NCI-H1417 (cell line): ENCODE results near the gene ADPGK.
"Not testable (repeated sequence)": the region's sequence is repeated elsewhere in the genome, so short reads cannot be mapped to it uniquely, and the experiment has no call there.

Experiments used
- DNase-seq, 3 experiments: peaks; one replicate each; lab custom pipeline; 2025; lab: John Stamatoyannopoulos, UW

Gene ADPGK

GRCh38 chr15:72749700-72750099 lies 33.9 kb downstream of the ADPGK start:
- no peak for DNase-seq

GRCh38 chr15:72740219-72740618 lies 43.3 kb downstream of the ADPGK start:
- DNase-seq = no peak

- DNase-seq = no peak
Measured at GRCh38 chr15:72737723-72738122, 45.8 kb downstream of the ADPGK start.

DNA sequence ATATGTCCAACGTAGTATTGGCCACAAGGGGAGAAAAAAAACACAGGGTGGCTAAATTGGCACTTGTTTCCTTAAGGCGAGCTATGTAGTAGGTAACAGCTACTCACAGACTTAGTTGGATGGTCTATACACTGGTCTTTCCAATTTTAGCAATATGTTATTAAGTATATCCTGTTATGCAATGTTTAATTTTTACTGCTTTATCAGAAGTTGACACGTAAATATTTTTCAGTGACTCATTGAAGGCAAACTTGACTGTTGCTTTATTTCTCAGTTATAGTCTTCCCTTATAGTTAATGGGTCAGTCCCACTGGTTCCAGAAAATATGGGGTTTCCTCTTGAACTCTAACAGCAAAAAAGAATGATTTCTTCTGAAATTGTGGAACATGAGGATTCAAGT lies 46.5 kb downstream of the ADPGK start:
- no peak for DNase-seq

- no peak for DNase-seq
Measured at GRCh38 chr15:72735111-72735510, 48.4 kb downstream of the ADPGK start.

GRCh38 chr15:72733941-72734738 lies 49.4 kb downstream of the ADPGK start:
- no peak for DNase-seq

GRCh38 chr15:72732516-72732915 lies 51.0 kb downstream of the ADPGK start:
- no peak for DNase-seq

DNA sequence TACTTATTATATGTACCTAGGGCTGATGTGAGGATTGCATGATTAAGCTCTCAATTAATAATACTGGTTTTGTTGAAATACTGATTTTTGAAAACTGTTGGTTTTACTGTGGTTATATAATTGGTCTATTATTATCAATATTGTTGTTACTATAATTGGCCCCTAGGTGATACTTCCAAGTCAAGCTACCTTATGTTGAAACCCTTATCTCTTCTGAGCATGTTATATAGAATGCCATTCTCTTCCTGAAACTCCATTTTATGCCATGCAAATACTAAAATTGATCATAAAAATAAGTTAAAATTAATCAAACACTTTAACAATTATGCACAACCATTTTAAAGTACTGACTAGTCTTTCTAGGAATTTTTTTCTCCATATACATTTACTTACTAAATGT lies 51.5 kb downstream of the ADPGK start:
- no peak for DNase-seq

DNA sequence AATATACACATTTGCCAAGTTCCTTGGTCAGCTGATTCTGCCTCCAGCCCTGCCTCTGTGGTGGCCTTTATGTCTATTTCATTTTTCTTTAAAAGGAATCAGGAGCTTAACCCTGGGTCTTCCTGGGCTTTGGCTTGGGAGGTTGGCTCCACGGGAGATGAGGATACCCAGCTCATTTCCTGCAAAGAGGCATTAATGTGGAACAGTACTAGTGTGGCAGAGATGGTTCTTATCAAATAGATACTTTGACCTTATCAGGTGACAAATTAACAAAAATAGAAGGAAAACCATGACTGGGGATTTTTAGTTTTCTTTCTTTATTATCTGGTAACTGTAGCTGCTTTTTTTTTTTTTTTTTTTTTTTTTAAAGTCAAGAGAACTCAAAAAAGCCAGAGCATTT lies 54.7 kb downstream of the ADPGK start:
- DNase-seq = no peak

DNA sequence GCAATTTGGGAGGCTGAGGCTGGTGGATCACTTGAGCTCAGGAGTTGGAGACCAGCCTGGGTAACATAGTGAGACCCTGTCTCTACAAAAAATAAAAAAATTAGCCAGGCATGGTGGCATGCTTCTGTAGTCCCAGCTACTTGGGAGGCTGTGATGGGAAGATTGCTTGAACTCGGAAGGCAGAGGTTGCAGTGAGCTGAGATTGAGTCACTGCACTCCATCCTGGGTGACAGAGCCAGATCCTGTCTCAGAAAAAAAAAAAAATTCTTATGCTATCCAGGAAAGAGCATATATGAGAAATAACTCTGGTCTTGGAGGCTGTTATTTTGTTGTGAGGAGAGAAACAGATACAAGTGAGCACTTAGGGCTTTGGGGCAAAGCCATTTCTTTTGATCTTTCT lies 55.3 kb downstream of the ADPGK start:
- not testable (repeated sequence) for DNase-seq

DNA sequence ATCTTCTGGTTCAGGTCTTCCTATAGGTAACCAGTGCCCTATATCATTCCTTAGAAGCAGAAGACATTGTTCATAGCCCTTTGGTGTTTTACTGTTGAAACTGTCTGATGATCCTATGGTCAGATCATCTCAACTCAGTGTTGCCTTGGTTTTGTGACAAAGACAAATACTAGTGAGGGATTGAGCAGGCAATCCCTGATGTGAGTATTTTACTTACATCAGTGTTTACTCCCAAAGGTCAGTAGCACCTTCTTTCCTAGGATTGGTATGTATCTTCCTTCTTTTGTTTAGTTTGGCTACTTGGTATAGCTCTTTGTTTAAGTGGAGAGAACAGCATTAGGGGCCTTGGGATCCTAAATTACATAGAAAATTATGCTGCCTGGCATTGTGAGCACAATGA lies 56.4 kb downstream of the ADPGK start:
- DNase-seq = no peak

GRCh38 chr15:72725851-72726250 lies 57.7 kb downstream of the ADPGK start:
- not testable (repeated sequence) for DNase-seq

DNA sequence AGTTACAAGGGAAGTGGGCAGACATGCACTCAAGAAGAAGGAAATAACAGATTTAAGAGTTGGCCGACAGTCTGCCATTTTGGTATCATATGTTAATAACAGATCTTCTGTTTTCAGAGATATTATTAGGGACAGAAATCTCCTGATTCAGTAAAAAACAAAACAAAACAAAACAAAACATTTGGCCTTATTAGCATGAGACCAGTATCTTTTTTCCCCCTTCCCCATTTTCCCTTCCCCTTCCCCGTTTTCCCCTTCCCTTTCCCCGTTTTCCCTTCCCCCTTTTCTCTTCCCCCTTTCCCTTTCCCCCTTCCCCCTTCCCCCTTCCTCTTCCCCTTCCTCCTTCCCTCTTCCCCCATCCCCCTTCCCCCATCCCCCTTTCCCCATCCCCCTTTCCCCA lies 58.1 kb downstream of the ADPGK start:
- DNase-seq = no peak

DNA sequence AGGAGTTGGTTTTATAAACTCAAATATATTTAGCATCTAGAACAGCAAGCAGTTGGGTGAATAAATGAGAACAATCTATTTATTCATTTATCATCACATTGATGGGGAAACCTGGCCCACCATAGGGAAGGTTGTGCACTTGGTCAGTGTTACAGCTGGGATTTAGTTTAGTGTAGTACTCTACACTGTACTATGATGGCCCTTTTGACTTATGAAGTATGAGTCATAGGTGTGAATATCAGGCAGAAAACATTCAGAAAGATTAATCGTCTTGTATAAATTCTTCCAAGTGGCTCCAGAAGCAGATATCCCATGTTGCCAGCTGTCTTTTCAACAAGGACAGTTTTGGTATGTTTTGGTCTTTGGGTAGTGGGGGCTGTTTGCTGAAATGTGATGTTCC lies 59.5 kb downstream of the ADPGK start:
- DNase-seq = no peak

DNA sequence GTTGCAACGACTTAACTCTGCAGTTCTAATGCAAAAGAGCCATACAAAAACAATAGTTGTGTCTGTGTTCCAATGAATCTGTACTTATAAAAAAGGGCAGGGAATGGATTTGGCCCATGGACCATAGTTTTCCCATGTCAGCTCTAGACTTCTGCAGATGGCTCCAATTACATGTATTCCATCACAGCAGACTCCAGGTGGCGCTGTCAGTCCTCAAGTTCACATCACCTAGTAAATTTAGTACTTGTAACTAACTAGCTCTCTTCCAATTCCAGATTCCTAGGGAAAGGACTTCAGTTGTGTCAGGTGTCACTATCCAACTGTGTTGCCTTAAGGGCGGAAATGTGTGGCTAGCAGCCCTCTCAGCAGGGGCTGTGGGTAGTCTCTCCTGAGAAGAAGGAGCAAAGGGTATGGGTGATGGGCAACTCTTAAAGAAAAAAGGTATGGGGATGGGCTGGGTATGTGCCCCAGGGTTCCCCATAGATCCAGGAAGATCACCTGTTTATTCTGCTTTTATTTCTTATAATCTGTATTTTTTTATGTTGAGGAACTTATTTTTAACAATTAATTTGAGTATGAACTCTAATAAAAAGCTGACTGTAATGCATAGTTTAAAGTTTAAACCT lies 61.4 kb downstream of the ADPGK start:
- DNase-seq = peak; percentile 33 to 80 (median 56)

- DNase-seq = not testable (repeated sequence)
Measured at GRCh38 chr15:72708551-72709303, 74.8 kb downstream of the ADPGK start.

DNA sequence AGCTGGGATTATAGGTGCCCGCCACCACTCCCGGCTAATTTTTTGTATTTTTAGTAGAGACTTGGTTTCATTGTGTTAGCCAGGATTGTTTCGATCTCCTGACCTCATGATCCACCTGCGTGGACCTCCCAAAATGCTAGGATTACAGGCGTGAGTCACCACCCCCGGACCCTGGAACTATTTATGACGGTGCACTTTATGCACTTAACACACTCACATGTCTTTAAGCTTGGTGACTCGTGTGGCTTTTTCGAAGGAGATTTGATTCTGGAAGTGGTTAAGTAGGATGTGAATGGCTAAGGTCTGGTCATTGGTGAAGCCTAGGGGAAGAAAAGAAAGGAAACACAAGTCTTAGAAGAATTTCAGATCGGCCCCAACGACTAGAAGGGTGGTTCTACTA lies 77.3 kb downstream of the ADPGK start:
- DNase-seq = no peak
